Nephron progenitor cell (in vitro differentiated cells): Measurements from ENCODE around the gene CERS2.

Experiments
- DNase-seq: peaks from one replicate; pipeline ENCODE4 v3.0.0; 2021
- H3K27ac Mint-ChIP-seq: 2 replicates; pipeline ENCODE4 v1.8.0; 2021; ENCODE audit warnings: mild to moderate bottlenecking, moderate library complexity, mixed read lengths
- H3K27me3 Mint-ChIP-seq: 2 replicates; pipeline ENCODE4 v1.8.0; 2021; ENCODE audit warnings: mild to moderate bottlenecking, low read depth, mixed read lengths; ENCODE audit not compliant: poor library complexity
- H3K36me3 Mint-ChIP-seq: 2 replicates; pipeline ENCODE4 v1.8.0; 2021; ENCODE audit warnings: low read depth, mixed read lengths
- H3K4me1 Mint-ChIP-seq: 2 replicates; pipeline ENCODE4 v1.8.0; 2021; ENCODE audit warnings: mixed read lengths
- H3K4me3 Mint-ChIP-seq: 2 replicates; pipeline ENCODE4 v1.8.0; 2021; ENCODE audit warnings: mild to moderate bottlenecking, moderate library complexity, mixed read lengths
- H3K9me3 Mint-ChIP-seq: 2 replicates; pipeline ENCODE4 v1.8.0; 2021; ENCODE audit warnings: mild to moderate bottlenecking, moderate library complexity, mixed read lengths
- CTCF ChIP-seq: fragments of 200-600 bp; sonication (generic); IDR thresholded peaks from 2 replicates; pipeline ENCODE4 v1.5.0; 2021; ENCODE audit warnings: antibody characterized with exemption

The CERS2 gene

GRCh38 chr1:150973836-150974579 is 627 bp downstream of the CERS2 start:
- H3K4me3 Mint-ChIP-seq = peak overlapping the region; percentile 84
- peak overlapping the region; percentile 93 for H3K27ac Mint-ChIP-seq
- peaks cover 3% of the 10 kb centered on the region for H3K27me3 Mint-ChIP-seq
- H3K36me3 Mint-ChIP-seq = peaks cover under 1% of the 10 kb centered on the region
- no peak for DNase-seq
- H3K9me3 Mint-ChIP-seq = no peaks in the 10 kb centered on the region
- no peak for TF ChIP-seq CTCF
- H3K4me1 Mint-ChIP-seq = peaks cover 57% of the 10 kb centered on the region

GRCh38 chr1:150973258-150973835 is 1.3 kb downstream of the CERS2 start:
- peak; percentile 28 for DNase-seq
- H3K27ac Mint-ChIP-seq = peak overlapping the region; percentile 93

GRCh38 chr1:150972417-150972940 is 2.2 kb downstream of the CERS2 start:
- H3K4me1 Mint-ChIP-seq = peaks cover 55% of the 10 kb centered on the region
- no peak for DNase-seq

More at GRCh38 chr1:150973258-150973835, 1.3 kb downstream of the CERS2 start:
- Mint-ChIP-seq H3K9me3 (no peaks in the 10 kb centered on the region), H3K36me3 (peaks cover 6% of the 10 kb centered on the region), H3K4me1 (peaks cover 57% of the 10 kb centered on the region), H3K27me3 (peaks cover 3% of the 10 kb centered on the region), H3K4me3 (peak overlapping the region; percentile 84)
- no peak for TF ChIP-seq CTCF

GRCh38 chr1:150971583-150972416 is 2.8 kb downstream of the CERS2 start:
- TF ChIP-seq CTCF = no peak
- Mint-ChIP-seq H3K27me3 (peaks cover under 1% of the 10 kb centered on the region), H3K9me3 (no peaks in the 10 kb centered on the region), H3K4me1 (peaks cover 48% of the 10 kb centered on the region), H3K36me3 (peaks cover 21% of the 10 kb centered on the region), H3K4me3 (peak overlapping the region; percentile 84), H3K27ac (peak overlapping the region; percentile 96)
- no peak for DNase-seq

More at GRCh38 chr1:150972417-150972940, 2.2 kb downstream of the CERS2 start:
- no peak for TF ChIP-seq CTCF
- peaks cover 14% of the 10 kb centered on the region for H3K36me3 Mint-ChIP-seq
- peaks cover 3% of the 10 kb centered on the region for H3K27me3 Mint-ChIP-seq
- no peaks in the 10 kb centered on the region for H3K9me3 Mint-ChIP-seq
- peak overlapping the region; percentile 93 for H3K27ac Mint-ChIP-seq
- peak overlapping the region; percentile 84 for H3K4me3 Mint-ChIP-seq

GRCh38 chr1:150970808-150971582 is 3.6 kb downstream of the CERS2 start:
- DNase-seq = peak; percentile 39
- H3K9me3 Mint-ChIP-seq = no peaks in the 10 kb centered on the region
- H3K4me1 Mint-ChIP-seq = peaks cover 44% of the 10 kb centered on the region
- TF ChIP-seq CTCF = no peak
- peaks cover 29% of the 10 kb centered on the region for H3K36me3 Mint-ChIP-seq
- H3K4me3 Mint-ChIP-seq = peak overlapping the region; percentile 84
- peak overlapping the region; percentile 96 for H3K27ac Mint-ChIP-seq
- no peaks in the 10 kb centered on the region for H3K27me3 Mint-ChIP-seq
